Kidney epithelial cell (primary cell): ENCODE measurements around the gene PDE6G. TPM values are rescaled to one million over a fixed set of nuclear protein-coding genes. Genes with fewer than 3 reads are reported as not detected.

Experiments used
- DNase-seq: peaks from one replicate; pipeline ENCODE4 v3.0.0-alpha.2; 2010; ENCODE audit warnings: low read depth
- H3K27me3 ChIP-seq: 2 replicates; pipeline ENCODE4 v1.6.0; 2011; ENCODE audit warnings: low read length; ENCODE audit not compliant: control insufficient read depth, insufficient read depth
- H3K36me3 ChIP-seq: 2 replicates; pipeline ENCODE4 v1.5.1; 2011; ENCODE audit warnings: low read length; ENCODE audit not compliant: control insufficient read depth, insufficient read depth
- H3K4me3 ChIP-seq: 2 replicates; pipeline ENCODE4 v1.5.1; 2011; ENCODE audit warnings: low read depth, mild to moderate bottlenecking, control low read depth, low read length
- CTCF ChIP-seq: IDR thresholded peaks from 2 replicates; pipeline ENCODE4 v1.5.1; 2011; ENCODE audit warnings: mild to moderate bottlenecking, moderate library complexity, low read length, control low read depth, inconsistent platforms; ENCODE audit not compliant: insufficient read depth, poor library complexity, severe bottlenecking
- total RNA-seq: library from RNA; depleted of rRNA; stranded (reverse); fragments of >200 nt; gene quantifications from 2 replicates; pipeline ENCODE4 v1.2.3, GENCODE V29; 2015

Gene PDE6G
- total RNA-seq, 1 donor from 2014 or later, result 2.2 TPM

GRCh38 chr17:81667754-81668153 lies 11.4 kb upstream of the PDE6G start:
- H3K4me3 ChIP-seq, result no peak overlapping the region
- no peak for DNase-seq
- no peaks in the 10 kb centered on the region for H3K27me3 ChIP-seq
- H3K36me3 ChIP-seq, result peaks cover 3% of the 10 kb centered on the region
- TF ChIP-seq CTCF, result no peak

- peak; percentile 86 for DNase-seq
- H3K36me3 ChIP-seq, result peaks cover 3% of the 10 kb centered on the region
- no peak for TF ChIP-seq CTCF
- no peaks in the 10 kb centered on the region for H3K27me3 ChIP-seq
- H3K4me3 ChIP-seq, result peak within 1 kb of the TSS; percentile 80
Measured at GRCh38 chr17:81666342-81667191, 10.2 kb upstream of the PDE6G start, which contains the start of the genes CCDC137 and OXLD1. Gene CCDC137, plus strand, starts transcription at chr17:81666737. Its CDS starts 30 bp downstream, at chr17:81666767. Gene OXLD1, minus strand, starts transcription at chr17:81666605. Its CDS starts 28 bp downstream, at chr17:81666577.

GRCh38 chr17:81666092-81666341 lies 9.7 kb upstream of the PDE6G start:
- Histone ChIP-seq H3K4me3 (peak overlapping the region; percentile 80), H3K27me3 (no peaks in the 10 kb centered on the region), H3K36me3 (peaks cover 3% of the 10 kb centered on the region)
- TF ChIP-seq CTCF, result no peak
- no peak for DNase-seq

GRCh38 chr17:81665205-81666091 lies 9.1 kb upstream of the PDE6G start:
- no peak for DNase-seq
- Histone ChIP-seq H3K4me3 (peak overlapping the region; percentile 80), H3K36me3 (peaks cover 3% of the 10 kb centered on the region), H3K27me3 (no peaks in the 10 kb centered on the region)
- TF ChIP-seq CTCF, result no peak

GRCh38 chr17:81664051-81664470 lies 7.7 kb upstream of the PDE6G start:
- no peak for TF ChIP-seq CTCF
- DNase-seq, result no peak

More at GRCh38 chr17:81664051-81664470, 7.7 kb upstream of the PDE6G start:
- Histone ChIP-seq H3K27me3 (no peaks in the 10 kb centered on the region), H3K36me3 (no peaks in the 10 kb centered on the region), H3K4me3 (no peak overlapping the region)
